NCI-H1048 (cell line): ENCODE data around the gene C7orf57.

Experiments used
- DNase-seq: peaks from one replicate; lab custom pipeline; 2025; lab: John Stamatoyannopoulos, UW

The C7orf57 gene

GRCh38 chr7:48085433-48085791 lies 50.1 kb downstream of the C7orf57 start:
- no peak for DNase-seq

GRCh38 chr7:48085942-48086341 lies 50.6 kb downstream of the C7orf57 start:
- no peak for DNase-seq

DNA sequence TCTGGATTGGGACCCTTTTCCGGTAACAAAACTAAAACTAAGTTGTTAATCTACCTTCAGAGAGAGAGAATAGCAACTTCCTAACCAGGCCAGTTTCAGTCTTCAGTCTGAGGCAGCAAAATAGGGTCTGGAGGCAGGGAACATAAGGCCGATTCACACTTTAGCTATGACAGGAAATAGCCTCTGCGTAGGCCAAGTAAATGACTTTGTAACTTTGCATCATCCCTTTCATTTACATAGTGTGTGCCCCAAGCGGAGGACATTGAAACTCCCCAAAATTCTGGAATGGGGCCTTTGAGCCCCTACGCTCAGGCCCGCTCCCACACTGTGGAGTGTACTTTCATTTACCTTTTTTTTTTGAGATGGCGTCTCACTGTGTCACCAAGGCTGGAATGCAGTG lies 52.0 kb downstream of the C7orf57 start:
- DNase-seq: no peak

DNA sequence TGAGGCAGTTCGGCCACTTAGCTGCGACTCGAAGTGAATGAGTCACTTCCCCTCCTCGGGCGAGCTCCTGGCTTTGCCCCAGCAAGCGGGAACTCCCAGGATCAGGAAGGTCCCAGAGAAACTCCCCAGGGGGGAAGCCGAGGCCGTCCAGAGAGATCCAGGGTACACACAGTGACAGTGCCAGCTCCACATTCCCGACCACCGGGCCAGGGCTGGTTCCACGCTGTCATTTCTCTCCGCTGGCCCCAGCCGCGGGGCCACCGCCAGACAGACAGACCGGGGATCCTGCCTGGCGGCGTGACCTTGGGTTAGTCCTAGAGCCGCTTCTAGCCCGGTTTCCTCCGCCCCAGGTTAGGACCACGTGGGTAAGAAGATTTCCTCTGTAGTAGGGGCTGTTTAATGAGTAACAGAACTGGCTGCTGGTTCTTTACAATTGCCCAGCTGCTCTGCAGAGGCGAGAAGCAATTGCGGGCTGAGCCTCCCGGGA lies 53.3 kb downstream of the C7orf57 start:
- DNase-seq: no peak

DNA sequence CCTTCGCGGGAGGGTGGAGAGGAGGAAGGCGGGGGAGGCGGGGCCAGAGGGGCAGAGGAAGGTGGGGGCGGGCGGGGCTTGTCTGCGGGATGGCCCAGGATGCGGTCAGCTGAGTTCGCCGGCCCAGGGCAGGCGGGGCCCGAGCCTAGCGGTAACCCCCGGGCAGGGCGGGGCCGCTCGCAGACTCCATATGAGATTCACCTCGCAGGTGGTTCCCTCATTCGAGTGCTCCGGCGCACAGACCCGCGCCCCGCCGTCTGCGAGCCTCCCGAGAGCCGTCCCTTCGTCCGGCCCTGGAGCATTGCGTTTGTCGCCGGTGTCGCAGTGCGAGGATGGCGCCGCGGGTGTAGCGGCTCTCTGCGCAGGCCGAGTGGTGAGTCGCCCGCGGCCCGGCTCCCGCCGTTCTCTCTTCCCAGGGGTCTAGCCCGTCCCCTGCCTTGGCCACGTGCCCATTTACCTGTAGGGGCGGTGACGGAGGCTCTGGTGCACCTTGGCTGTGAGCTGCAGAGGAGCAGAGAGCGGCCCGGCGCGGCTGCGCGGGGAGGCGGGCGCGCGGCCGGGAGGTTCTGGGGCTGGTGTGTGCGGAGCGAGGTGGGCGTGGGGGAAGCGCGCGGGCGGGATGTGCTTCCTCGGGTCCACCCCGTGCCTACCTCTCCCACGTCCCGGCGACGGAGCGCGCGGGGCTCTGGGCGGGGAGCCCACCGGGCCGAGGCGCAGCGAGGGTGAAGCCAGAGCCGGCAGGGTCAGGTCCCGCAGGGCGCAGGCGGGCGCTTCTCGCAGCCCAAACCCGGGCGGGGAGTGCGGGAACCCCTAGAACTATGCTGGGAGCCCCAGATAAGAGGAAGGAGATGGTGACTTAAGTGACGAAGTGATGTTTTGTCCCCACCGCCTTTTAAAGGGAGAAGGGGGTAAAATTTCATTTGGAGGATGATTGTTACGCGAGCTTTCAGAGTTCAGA lies 54.0 kb downstream of the C7orf57 start, which contains the start of gene UPP1:
UPP1 (plus strand) TSS at position 220 of the 958 bp plus-strand sequence. CDS start 5,519 bp downstream, outside the sequence.
- peak; percentile 31 for DNase-seq

- no peak for DNase-seq
These were observed 54.9 kb downstream of the C7orf57 start for GRCh38 chr7:48090095-48090805.

DNA sequence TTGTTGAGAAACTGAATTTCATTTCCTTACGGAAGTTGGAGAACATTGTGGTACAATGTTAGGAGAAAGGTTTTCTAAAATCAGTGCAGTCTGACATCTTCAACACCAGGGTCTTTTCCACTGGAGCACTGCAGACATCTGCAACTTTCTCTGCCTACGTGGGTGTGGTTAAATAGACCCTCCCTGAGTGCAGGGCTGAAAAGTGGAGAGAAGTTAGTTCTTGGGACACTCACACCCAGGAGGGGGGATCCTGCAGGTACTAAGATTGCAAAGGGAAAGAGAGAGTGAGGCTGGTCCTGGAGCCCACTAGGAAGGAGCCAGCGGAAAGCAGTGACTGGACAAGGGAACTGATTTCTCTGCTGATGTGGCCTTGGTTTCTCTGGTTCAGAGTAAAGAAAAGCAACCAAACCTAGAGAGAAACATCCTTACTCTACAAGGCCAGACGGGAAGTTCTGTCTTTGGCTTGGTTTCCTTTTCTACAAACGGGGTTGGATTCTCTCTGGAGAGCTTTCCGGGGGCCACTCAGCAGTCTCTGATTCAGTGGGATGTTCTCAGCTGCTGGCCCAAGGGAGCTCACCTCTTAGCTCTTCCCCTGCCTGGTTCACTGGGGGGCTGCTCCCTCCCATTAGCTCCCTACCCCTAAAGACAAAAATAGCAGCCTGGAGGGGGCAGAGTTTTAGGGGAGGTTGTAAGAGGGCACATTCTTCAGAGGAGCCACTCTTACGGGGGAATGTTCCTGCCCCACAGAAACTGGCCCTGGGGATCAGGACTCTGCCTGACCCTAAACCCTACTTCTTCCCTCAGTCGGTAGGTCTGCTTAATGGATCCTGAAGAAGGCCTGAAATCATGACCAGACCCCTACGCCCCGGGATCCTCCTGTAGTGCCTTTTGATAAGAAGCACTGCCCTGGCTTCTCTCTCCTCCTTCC lies 56.4 kb downstream of the C7orf57 start:
- DNase-seq: no peak

DNA sequence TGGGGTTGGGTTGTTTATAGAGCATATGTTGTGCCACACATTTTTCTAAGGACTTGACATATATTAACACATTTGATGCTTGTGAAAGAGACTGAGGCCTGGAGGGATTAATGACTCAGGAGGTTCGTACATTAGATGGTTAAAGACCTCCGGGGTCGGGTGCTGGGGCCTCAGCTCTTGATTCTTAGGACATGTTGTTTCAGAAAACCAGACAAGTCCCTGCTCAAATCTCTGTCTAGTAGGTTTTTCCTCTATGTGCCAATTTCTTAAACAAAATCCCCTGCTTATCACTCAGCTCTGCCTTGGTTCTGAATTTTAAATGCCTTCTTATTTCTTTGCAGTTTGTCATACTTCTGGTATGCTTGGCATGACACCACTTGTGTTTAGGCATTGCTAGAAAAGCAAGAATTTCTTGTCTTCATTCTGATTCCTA lies 59.5 kb downstream of the C7orf57 start:
- DNase-seq: no peak

- DNase-seq: no peak
These were observed 60.9 kb downstream of the C7orf57 start for GRCh38 chr7:48096273-48096672.

DNA sequence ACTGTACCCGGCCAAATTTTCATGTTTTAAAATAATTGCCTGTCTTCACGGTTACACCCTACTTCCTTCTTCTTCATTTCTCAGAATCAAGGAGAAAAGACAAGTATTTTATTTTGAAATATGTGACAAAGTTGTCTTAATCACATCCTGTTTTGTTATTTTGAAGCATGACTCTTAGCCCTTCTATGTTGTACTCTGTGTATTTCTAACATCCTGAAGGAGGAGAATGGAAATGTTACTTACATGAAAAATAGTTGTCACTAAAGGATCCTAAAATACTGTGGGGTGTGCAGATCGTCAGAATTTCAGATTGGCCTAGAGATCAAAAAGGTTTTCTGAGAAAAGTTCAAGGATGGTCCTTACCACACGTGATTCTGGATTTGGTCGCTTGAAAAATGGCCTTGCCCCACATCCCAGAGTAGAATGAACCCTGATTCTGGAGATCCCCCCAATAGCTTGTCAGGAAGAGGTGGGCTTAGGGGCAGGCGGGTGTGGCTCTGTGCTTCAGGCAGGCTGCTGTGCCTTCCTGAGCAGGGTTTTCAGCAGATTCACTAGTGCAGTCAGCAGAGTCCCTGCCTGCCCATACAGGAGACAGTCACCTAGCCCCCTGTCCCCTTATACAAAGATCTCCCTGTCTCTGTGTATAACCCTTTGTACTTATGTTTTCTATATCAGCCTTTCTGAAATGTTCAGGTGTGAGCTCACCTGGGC lies 62.3 kb downstream of the C7orf57 start:
- DNase-seq: no peak

DNA sequence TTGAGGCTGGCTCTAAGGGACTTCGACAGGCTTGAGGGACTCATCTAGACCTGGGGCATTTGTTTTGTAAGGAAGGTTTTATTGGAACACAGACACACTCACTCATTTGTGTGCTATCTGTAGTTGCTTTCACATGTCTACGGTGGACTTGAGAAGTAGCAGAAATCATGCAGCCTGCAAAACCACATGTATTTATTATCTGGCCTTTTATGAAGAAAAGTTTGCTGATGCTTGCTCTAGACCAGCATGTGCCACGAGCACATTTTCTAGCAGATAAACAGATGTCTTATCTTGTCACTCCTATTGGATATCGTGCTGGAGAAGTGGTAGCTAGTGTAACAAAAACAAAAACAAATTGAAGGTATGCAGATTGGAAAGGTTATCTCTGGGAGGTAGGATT lies 63.5 kb downstream of the C7orf57 start:
- DNase-seq: no peak

DNA sequence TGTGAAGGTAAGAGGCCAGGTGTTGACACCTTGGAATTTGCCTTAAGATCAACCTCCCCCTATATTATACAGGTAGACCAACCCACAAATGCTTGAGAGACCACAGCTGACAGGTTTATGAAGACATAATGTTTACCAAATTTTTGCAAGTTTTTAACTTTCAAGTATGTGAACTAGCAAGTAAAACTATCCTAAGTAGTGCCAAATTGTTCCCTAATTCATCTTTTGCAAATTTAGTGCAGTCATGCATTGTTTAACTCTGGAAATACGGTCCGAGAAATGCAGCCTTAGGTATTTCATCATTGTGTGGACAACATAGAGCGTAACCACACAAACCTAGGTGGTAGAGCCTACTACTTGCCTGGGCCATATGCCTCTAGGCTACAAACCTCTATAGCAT lies 64.4 kb downstream of the C7orf57 start:
- DNase-seq: no peak

DNA sequence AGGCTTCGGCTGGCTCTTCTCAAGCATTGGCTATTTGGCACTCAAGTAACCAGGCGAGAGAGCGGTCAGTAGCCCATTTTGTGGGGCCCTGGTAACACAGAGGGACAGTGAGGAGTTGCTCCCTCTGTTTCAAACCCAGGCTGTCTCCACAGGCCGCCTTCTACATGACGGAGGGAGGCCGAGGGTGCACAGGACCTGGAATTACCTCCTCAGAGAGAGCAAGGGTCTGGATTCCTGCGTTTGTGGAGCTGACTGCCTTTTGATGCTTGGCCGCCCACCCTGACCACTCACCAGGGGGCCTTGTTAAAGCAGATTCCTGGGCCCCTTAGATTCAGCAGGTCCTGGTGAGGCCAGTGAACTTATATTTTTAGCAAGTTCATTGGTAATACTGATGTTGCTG lies 66.0 kb downstream of the C7orf57 start:
- no peak for DNase-seq

DNA sequence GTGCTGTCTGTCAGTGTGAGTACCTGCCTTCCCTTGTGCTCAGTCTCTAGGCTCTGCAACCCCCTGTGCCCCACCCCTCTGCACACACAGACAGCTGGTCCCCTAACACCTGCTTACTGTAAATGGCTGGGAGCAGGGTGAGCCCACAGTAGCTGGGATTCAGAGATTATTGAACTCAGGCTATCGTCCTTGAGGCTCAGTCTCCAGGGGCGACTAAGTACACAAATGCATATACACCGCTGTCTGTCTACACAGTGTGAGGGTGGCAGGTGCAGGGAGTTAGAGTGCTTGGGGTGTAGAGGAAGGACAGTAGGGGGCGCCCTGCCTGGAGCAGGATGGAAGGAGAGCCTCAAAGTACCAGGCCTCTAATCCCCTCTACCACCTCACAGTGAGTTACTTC lies 66.6 kb downstream of the C7orf57 start:
- no peak for DNase-seq

DNA sequence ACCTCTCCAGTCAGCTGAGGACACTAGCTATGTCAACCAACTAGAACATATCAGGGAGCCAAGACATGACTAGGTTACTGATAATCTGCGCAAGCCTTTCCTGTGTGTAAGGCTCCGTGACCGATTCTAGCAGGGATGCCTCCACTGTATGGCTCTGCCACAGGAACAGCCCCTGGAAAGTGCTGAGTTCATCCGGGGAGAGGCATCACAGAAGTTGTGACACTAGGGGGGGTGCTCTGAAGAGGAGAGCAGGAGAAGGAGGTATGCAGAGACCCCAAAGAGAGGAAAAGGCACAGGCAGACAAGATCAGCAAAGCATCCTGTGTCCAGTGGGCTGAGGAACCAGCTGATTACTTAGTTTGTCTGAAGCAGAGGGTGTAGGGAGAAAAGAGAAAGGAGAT lies 67.2 kb downstream of the C7orf57 start:
- no peak for DNase-seq

- no peak for DNase-seq
These were observed 69.7 kb downstream of the C7orf57 start for GRCh38 chr7:48105045-48105444.

GRCh38 chr7:48106906-48107659 lies 71.7 kb downstream of the C7orf57 start:
- no peak for DNase-seq

GRCh38 chr7:48107926-48108472 lies 72.7 kb downstream of the C7orf57 start:
- DNase-seq: no peak

DNA sequence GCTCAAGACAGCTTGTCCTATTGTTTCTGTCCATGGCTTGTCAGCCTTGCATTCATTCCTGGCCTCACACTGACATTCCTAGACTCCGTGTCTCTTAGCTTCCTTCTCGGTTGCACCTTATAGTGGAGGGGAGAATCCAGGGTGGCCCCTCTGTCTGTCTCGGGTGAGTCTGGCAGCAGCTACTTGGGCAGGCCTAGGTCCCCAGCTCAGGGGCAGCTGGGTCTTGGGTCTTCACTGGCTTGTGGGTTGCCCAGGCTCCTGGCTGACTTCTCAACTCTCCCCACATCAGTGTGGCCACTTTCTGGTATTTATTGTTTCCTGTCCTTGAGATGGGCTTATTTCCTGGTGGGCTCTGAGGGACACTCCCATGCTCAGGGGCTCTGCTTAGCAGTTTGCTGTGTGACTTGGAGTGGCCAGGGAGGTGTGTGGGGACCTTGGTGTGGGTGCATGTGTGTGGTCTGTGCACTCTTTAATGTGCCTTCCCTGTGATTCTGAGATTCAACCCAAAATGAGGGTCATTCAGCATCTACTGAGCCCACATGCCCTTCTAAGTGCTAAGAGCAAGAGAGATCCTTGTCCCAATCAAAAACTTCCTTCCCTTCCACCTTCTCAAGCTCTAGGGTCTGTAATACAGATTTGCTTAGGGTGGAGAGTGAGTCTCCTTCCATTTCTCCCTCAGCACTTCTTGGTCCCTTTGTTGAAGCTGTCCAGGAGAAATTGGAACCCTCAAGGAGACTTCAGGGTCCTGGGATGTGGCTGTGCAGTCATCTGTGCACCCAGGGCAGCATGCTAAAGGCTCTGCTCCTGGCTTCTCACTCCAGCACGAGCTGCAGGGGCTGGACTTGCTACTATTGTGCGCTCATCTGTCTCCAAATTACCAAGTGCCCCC lies 73.9 kb downstream of the C7orf57 start:
- DNase-seq: no peak
